Measurements from ENCODE around the gene ATP11A.

Gene ATP11A

DNA sequence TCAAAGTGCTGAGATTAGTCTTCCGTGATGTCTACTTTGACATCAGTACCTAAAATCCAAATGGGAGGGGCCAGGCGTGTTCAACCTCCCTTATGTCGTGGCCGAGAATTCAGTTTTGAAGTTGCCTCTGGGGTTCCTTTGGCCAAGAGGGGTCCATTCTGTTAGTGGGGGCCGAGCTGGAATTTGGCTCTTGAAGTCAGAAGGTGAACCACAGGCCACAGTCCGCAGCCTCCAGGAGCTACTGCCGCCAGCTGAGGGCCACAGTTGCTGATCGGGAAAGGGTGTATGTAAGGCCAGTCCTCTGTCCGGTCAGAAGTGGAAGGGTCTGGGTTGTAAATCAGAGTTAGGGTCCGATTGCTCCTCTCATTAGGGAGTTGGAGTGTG, 31.0 kb downstream of the ATP11A start:
- no peak overlapping the region for H2BK12ac ChIP-seq (ENCODE audit: low read length in 2 of 2)
- H4K91ac ChIP-seq (ENCODE audit: low read length): no peak overlapping the region
- H3K4me3 ChIP-seq (ENCODE audit: insufficient read depth in 1 of 2, low read depth in 1 of 2, low read length in 2 of 2): no peak overlapping the region
- no peak overlapping the region for H3K4me2 ChIP-seq (ENCODE audit: low read length, poor library complexity, severe bottlenecking)
- H4K8ac ChIP-seq (ENCODE audit: low read length): no peak overlapping the region
- no peak overlapping the region for H3K18ac ChIP-seq (ENCODE audit: low read depth in 1 of 2, low read length in 2 of 2)
- H2AK5ac ChIP-seq (ENCODE audit: low read length, severe bottlenecking): no peak overlapping the region
- H3K9ac ChIP-seq (ENCODE audit: low read length): no peak overlapping the region
- H3K23ac ChIP-seq (ENCODE audit: low read length in 2 of 2): no peak overlapping the region
- no peaks in the 10 kb centered on the region for H3K27me3 ChIP-seq (ENCODE audit: control insufficient read depth in 1 of 2, insufficient read depth in 1 of 2, low read length in 2 of 2)
- peaks cover 48% of the 10 kb centered on the region for H3K79me1 ChIP-seq (replicated peaks; ENCODE audit: low read length, poor library complexity, severe bottlenecking)
- no peaks in the 10 kb centered on the region for H3K9me3 ChIP-seq (ENCODE audit: control insufficient read depth, low read length)
- peaks cover 0 to 18% of the 10 kb centered on the region in 2 experiments for H3K36me3 ChIP-seq (ENCODE audit: control insufficient read depth in 1 of 2, insufficient read depth in 2 of 2, low read depth in 1 of 2, low read length in 2 of 2)
- no peak overlapping the region for H2AFZ ChIP-seq (ENCODE audit: low read depth, low read length)
- no peak overlapping the region for H3K14ac ChIP-seq (ENCODE audit: low read length in 2 of 2)
- H2BK5ac ChIP-seq (ENCODE audit: low read depth, low read length, poor library complexity, severe bottlenecking): no peak overlapping the region
- no peak overlapping the region for H2BK120ac ChIP-seq (ENCODE audit: low read depth, low read length)
- H3K27ac ChIP-seq (ENCODE audit: low read length, poor library complexity, severe bottlenecking): no peak overlapping the region
- H3K4me1 ChIP-seq (ENCODE audit: control insufficient read depth, insufficient read depth, low read depth, low read length): peaks cover 16% of the 10 kb centered on the region
- peak overlapping the region; percentile 26 for H2BK15ac ChIP-seq (ENCODE audit: low read depth, poor library complexity, severe bottlenecking)
- H3K4ac ChIP-seq (ENCODE audit: low read depth in 1 of 2, low read length in 2 of 2): no peak overlapping the region
- no peak for DNase-seq
- 88% methylated on average over 10 of the region's 10 CpGs for WGBS

DNA sequence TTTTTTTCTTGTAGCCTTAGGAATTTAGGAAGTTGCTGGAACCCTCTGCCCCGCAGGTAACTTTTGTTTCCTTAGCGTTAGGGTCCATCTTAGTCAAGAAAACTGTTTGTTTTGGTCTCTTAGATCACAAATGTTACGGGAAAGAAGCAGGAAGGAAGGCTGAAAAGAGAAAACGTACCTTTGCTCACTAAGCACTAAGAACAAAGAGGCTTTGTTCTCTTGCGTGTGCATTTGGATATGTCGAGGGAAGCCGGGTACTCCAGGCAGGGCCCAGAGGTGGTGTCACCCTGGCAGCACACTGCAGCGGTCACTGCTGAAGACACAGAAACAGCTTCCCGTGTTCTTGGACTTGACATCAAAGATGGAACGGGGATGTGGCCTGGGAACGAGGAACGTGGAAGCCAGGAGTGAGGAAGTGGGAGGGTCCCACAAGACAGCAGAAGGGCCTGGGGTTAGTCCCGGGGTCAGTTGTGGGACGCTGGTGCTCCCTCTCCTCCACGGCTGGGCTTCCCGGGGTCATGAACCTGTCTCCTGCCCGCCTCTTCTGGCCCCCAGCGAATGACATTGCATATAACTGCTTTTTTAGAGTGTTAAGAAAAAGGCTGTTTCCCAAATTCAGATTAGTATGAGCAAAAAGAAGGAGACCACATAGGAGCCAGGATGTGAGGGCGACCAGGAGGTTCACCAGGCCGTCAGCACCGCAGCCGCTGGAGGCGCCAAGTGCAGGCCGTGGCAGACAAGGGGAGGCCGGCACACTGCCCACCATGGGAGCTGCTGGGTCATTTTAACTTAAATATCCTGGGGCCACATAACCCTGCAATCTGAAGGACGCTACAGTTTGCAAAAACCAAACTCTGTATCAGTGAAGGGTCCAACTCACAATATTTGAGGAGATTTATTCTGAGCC, 31.6 kb downstream of the ATP11A start:
- H2BK12ac ChIP-seq (ENCODE audit: low read length in 2 of 2): no peak overlapping the region
- H3K4ac ChIP-seq (ENCODE audit: low read depth in 1 of 2, low read length in 2 of 2): no peak overlapping the region
- H3K27me3 ChIP-seq (ENCODE audit: control insufficient read depth in 1 of 2, insufficient read depth in 1 of 2, low read length in 2 of 2): no peaks in the 10 kb centered on the region
- H4K91ac ChIP-seq (ENCODE audit: low read length): no peak overlapping the region
- no peak overlapping the region for H2BK15ac ChIP-seq (ENCODE audit: low read depth, poor library complexity, severe bottlenecking)
- no peak overlapping the region for H2BK120ac ChIP-seq (ENCODE audit: low read depth, low read length)
- no peak overlapping the region for H2BK5ac ChIP-seq (ENCODE audit: low read depth, low read length, poor library complexity, severe bottlenecking)
- H3K4me2 ChIP-seq (ENCODE audit: low read length, poor library complexity, severe bottlenecking): no peak overlapping the region
- no peak overlapping the region for H3K9ac ChIP-seq (ENCODE audit: low read length)
- peaks cover 46% of the 10 kb centered on the region for H3K79me1 ChIP-seq (replicated peaks; ENCODE audit: low read length, poor library complexity, severe bottlenecking)
- peaks cover 18% of the 10 kb centered on the region for H3K4me1 ChIP-seq (ENCODE audit: control insufficient read depth, insufficient read depth, low read depth, low read length)
- H2AFZ ChIP-seq (ENCODE audit: low read depth, low read length): no peak overlapping the region
- WGBS: 81% methylated on average over 26 of the region's 26 CpGs
- no peak for DNase-seq
- H3K14ac ChIP-seq (ENCODE audit: low read length in 2 of 2): no peak overlapping the region
- H3K9me3 ChIP-seq (ENCODE audit: control insufficient read depth, low read length): no peaks in the 10 kb centered on the region
- H3K27ac ChIP-seq (ENCODE audit: low read length, poor library complexity, severe bottlenecking): no peak overlapping the region
- no peak overlapping the region for H3K18ac ChIP-seq (ENCODE audit: low read depth in 1 of 2, low read length in 2 of 2)
- H3K23ac ChIP-seq (ENCODE audit: low read length in 2 of 2): no peak overlapping the region
- peaks cover 0 to 14% of the 10 kb centered on the region in 2 experiments for H3K36me3 ChIP-seq (ENCODE audit: control insufficient read depth in 1 of 2, insufficient read depth in 2 of 2, low read depth in 1 of 2, low read length in 2 of 2)
- H4K8ac ChIP-seq (ENCODE audit: low read length): no peak overlapping the region
- no peak overlapping the region for H2AK5ac ChIP-seq (ENCODE audit: low read length, severe bottlenecking)
- no peak overlapping the region for H3K4me3 ChIP-seq (ENCODE audit: insufficient read depth in 1 of 2, low read depth in 1 of 2, low read length in 2 of 2)

DNA sequence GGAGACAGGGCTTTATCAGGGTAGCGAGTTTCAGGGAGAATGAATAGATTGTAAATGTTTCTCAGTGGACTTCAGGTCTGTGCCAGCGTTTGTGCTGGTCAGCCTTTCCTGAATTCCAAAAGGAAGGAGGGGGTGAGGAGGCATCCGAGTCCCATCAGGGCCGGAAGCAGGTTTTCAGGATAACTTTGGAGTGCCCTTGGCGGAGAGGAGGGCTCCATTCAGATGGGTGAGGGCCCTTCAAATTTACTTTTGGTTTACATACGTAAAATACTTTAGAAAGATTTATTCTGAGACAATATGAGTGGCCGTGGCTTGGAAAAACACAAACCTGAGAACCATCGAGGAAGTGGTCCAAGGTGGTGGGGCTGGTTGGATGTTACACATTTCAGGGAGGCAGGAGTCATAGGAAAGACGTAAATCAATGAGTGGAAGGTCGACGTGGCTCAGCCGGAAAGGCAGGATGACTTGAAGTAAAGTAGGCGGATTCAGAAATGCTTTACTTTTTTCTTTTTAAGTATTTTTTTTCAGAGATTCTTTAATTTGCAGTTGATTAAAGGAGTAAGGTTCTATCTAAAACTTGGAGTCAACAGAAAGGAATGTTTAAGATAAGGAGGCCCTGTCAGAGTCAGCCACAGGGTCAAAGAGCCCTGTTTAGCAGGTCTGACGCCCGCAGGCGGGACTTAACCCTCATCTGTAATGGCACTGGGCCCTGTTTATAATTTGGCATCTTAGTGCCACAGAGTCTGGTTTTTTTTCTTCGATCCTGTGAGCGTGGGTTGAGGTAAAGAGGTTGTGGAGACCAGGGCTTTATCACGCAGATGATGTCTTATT, 32.8 kb downstream of the ATP11A start:
- Histone ChIP-seq H3K23ac (ENCODE audit: low read length in 2 of 2) (no peak overlapping the region), H2AFZ (ENCODE audit: low read depth, low read length) (no peak overlapping the region), H3K79me1 (replicated peaks; ENCODE audit: low read length, poor library complexity, severe bottlenecking) (peaks cover 39% of the 10 kb centered on the region), H4K91ac (ENCODE audit: low read length) (peak overlapping the region; percentile 18), H3K9me3 (ENCODE audit: control insufficient read depth, low read length) (no peaks in the 10 kb centered on the region), H3K27me3 (ENCODE audit: control insufficient read depth in 1 of 2, insufficient read depth in 1 of 2, low read length in 2 of 2) (no peaks in the 10 kb centered on the region), H3K18ac (ENCODE audit: low read depth in 1 of 2, low read length in 2 of 2) (peak overlapping the region in 1 of 2 experiments; percentile 59), H2AK5ac (ENCODE audit: low read length, severe bottlenecking) (peak overlapping the region; percentile 28), H3K9ac (ENCODE audit: low read length) (no peak overlapping the region), H3K36me3 (ENCODE audit: control insufficient read depth in 1 of 2, insufficient read depth in 2 of 2, low read depth in 1 of 2, low read length in 2 of 2) (peaks cover 0 to 10% of the 10 kb centered on the region in 2 experiments), H3K4me2 (ENCODE audit: low read length, poor library complexity, severe bottlenecking) (no peak overlapping the region), H2BK120ac (ENCODE audit: low read depth, low read length) (no peak overlapping the region), H3K14ac (ENCODE audit: low read length in 2 of 2) (no peak overlapping the region), H2BK12ac (ENCODE audit: low read length in 2 of 2) (no peak overlapping the region), H3K4me1 (ENCODE audit: control insufficient read depth, insufficient read depth, low read depth, low read length) (peaks cover 18% of the 10 kb centered on the region), H3K4me3 (ENCODE audit: insufficient read depth in 1 of 2, low read depth in 1 of 2, low read length in 2 of 2) (no peak overlapping the region), H3K27ac (ENCODE audit: low read length, poor library complexity, severe bottlenecking) (no peak overlapping the region), H2BK5ac (ENCODE audit: low read depth, low read length, poor library complexity, severe bottlenecking) (no peak overlapping the region), H4K8ac (ENCODE audit: low read length) (no peak overlapping the region), H2BK15ac (ENCODE audit: low read depth, poor library complexity, severe bottlenecking) (peak overlapping the region; percentile 80), H3K4ac (ENCODE audit: low read depth in 1 of 2, low read length in 2 of 2) (no peak overlapping the region)
- 42% methylated on average over 15 of the region's 19 CpGs for WGBS
- peak; percentile 85 for DNase-seq

DNA sequence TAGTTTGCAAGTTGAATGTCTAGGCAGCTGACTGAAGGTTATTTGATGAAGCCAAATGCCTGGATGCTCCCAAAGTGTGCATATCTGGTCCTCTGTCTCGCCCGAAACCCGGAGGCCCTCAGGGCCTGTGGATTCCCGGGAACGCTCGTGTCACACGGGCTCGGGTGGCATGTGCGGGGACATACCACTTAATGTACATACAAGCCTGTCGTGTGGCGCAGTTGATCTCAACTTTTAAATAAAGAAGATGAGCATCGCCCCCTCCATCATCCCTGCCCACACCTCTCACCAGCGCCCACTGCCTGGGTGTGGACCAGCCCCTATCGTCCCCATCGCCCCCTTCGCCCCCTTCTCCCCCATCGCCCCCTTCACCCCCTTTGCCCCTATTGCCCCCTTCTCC, 33.9 kb downstream of the ATP11A start:
- Histone ChIP-seq H2BK15ac (ENCODE audit: low read depth, poor library complexity, severe bottlenecking) (no peak overlapping the region), H3K4ac (ENCODE audit: low read depth in 1 of 2, low read length in 2 of 2) (no peak overlapping the region), H3K9ac (ENCODE audit: low read length) (no peak overlapping the region), H2AFZ (ENCODE audit: low read depth, low read length) (no peak overlapping the region), H3K27ac (ENCODE audit: low read length, poor library complexity, severe bottlenecking) (no peak overlapping the region), H3K36me3 (ENCODE audit: control insufficient read depth in 1 of 2, insufficient read depth in 2 of 2, low read depth in 1 of 2, low read length in 2 of 2) (peaks cover 0 to 13% of the 10 kb centered on the region in 2 experiments), H2BK12ac (ENCODE audit: low read length in 2 of 2) (no peak overlapping the region), H3K14ac (ENCODE audit: low read length in 2 of 2) (no peak overlapping the region), H3K27me3 (ENCODE audit: control insufficient read depth in 1 of 2, insufficient read depth in 1 of 2, low read length in 2 of 2) (no peaks in the 10 kb centered on the region), H3K79me1 (replicated peaks; ENCODE audit: low read length, poor library complexity, severe bottlenecking) (peaks cover 47% of the 10 kb centered on the region), H2BK5ac (ENCODE audit: low read depth, low read length, poor library complexity, severe bottlenecking) (no peak overlapping the region), H3K23ac (ENCODE audit: low read length in 2 of 2) (no peak overlapping the region), H2AK5ac (ENCODE audit: low read length, severe bottlenecking) (no peak overlapping the region), H3K9me3 (ENCODE audit: control insufficient read depth, low read length) (no peaks in the 10 kb centered on the region), H3K18ac (ENCODE audit: low read depth in 1 of 2, low read length in 2 of 2) (no peak overlapping the region), H2BK120ac (ENCODE audit: low read depth, low read length) (no peak overlapping the region), H4K91ac (ENCODE audit: low read length) (no peak overlapping the region), H3K4me2 (ENCODE audit: low read length, poor library complexity, severe bottlenecking) (no peak overlapping the region), H3K4me1 (ENCODE audit: control insufficient read depth, insufficient read depth, low read depth, low read length) (peaks cover 18% of the 10 kb centered on the region), H4K8ac (ENCODE audit: low read length) (no peak overlapping the region), H3K4me3 (ENCODE audit: insufficient read depth in 1 of 2, low read depth in 1 of 2, low read length in 2 of 2) (no peak overlapping the region)
- 98% methylated on average over 14 of the region's 17 CpGs for WGBS
- DNase-seq: no peak

Data from mesenchymal stem cell (in vitro differentiated cells and primary cell).